Pulmonary artery endothelial cell (primary cell): ENCODE results near the gene ZFHX2. TPM values are rescaled to one million over a fixed set of nuclear protein-coding genes. Genes with fewer than 3 reads are reported as not detected.
"Not testable (repeated sequence)": the region's sequence is repeated elsewhere in the genome, so short reads cannot be mapped to it uniquely, and the experiment has no call there.

ENCODE experiments used
- DNase-seq: peaks from one replicate; pipeline ENCODE4 v3.0.0-alpha.2; 2011; ENCODE audit warnings: low read depth, low spot score
- total RNA-seq: library from RNA; depleted of rRNA; stranded (reverse); fragments of >200 nt; gene quantifications from 2 replicates; pipeline ENCODE4 v1.2.3, GENCODE V29; 2014

ZFHX2 gene
- 0.26 and 0.49 TPM in 2 replicates for total RNA-seq

DNA sequence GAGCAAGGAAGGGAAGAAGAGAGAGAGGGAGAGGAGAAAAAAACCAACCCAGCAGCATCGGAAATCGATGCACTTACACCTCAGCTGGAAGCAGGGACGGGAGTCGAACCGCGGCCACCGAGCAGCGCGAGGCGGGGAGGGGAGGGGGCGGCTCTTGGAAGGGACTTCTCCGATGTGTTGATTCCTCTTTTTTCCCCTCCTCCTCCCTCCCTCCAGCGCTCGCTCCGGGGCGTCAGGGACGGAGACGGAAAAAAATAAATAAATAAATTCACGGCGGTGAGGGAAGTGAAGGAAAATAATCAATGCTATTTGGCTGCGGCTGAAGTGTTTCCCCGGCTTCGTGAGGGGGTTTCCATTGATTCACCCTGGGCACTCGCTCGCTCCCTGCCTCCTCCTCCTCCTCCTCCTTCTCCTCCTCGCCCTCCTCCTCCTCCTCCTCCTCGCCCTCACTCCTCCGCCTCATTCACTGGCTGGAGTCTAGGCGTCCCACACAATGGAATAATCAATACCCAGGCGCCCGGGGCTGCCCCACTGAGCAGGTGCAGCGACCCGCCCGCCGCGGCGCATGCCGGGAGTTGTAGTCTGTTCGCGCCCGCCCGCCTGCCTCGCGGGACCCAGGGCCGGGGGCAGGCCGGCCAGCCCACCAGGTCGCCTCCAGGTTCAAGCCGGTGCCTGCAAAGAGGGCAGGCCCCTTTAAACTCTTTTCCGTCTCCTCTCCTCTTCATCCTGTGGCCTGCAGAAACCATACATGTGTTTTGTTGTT is at the start of gene ZFHX2:
ZFHX2 (minus strand) TSS at position 500 of the 763 bp plus-strand sequence. CDS start 16,440 bp downstream, outside the sequence.
- peak; percentile 30 for DNase-seq

- DNase-seq: no peak
Observed at GRCh38 chr14:23600806-23601205, 49.2 kb upstream of the ZFHX2 start.

GRCh38 chr14:23600322-23600707 is 48.8 kb upstream of the ZFHX2 start:
- no peak for DNase-seq

DNA sequence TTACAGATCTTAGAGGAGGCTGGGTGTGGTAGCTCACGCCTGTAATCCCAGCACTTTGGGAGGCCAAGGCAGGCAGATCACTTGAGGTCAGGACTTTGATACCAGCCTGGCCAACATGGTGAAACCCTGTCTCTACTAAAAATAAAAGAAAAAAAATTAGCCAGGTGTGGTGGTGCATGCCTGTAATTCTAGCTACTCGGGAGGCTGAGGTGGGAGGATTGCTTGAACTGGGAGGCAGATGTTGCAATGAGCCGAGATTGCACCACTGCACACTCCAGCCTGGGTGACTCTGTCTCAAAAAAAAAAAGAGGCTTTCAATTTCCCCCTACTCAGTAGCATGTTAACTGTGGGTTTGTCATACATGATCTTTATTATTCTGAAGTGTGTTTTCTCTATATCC is 42.6 kb upstream of the ZFHX2 start:
- not testable (repeated sequence) for DNase-seq

- no peak for DNase-seq
Observed at GRCh38 chr14:23590198-23590597, 38.6 kb upstream of the ZFHX2 start.

DNA sequence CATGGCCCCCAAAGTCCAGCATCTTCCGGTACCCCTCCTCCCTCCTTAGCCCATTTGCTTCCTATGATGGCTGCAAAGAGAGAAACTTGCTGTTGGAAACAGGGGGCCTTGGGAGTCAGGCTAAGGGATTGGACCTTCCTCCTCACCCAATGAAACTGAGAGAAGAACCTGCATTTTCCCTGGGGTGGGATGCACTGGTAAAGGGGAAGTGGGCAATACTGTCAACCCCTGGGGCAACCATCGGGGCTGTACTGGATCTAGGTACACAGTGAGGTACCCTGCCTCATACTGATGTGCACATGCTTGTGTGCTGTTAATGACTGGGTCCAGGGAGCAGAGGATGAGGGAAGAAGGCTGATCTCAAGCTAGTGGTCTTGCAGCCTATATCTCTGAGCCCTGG is 38.0 kb upstream of the ZFHX2 start:
- no peak for DNase-seq

- DNase-seq: peak; percentile 54
Observed at GRCh38 chr14:23588884-23589598, 37.5 kb upstream of the ZFHX2 start.

GRCh38 chr14:23584527-23585203 is 33.1 kb upstream of the ZFHX2 start:
- not testable (repeated sequence) for DNase-seq

DNA sequence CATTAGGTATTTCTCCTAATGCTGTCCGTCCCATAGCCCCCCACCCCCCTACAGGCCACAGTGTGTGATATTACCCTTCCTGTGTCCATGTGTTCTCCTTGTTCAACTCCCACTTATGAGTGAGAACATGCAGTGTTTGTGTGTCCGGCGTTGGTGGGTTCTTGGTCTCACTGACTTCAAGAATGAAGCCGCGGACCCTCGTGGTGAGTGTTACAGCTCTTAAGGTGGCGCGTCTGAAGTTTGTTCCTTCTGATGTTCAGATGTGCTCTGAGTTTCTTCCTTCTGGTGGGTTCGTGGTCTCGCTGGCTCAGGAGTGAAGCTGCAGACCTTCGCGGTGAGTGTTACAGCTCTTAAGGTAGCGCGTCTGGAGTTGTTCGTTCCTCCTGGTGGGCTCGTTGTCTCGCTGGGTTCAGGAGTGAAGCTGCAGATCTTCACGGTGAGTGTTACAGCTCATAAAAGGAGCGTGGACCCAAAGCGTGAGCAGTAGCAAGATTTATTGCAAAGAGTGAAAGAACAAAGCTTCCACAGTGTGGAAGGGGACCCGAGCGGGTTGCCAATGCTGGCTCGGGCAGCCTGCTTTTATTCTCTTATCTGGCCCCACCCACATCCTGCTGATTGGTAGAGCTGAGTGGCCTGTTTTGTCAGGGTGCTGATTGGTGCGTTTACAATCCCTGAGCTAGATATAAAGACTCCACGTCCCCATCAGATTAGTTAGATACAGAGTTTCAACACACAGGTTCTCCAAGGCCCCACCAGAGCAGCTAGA is 32.4 kb upstream of the ZFHX2 start:
- not testable (repeated sequence) for DNase-seq

DNA sequence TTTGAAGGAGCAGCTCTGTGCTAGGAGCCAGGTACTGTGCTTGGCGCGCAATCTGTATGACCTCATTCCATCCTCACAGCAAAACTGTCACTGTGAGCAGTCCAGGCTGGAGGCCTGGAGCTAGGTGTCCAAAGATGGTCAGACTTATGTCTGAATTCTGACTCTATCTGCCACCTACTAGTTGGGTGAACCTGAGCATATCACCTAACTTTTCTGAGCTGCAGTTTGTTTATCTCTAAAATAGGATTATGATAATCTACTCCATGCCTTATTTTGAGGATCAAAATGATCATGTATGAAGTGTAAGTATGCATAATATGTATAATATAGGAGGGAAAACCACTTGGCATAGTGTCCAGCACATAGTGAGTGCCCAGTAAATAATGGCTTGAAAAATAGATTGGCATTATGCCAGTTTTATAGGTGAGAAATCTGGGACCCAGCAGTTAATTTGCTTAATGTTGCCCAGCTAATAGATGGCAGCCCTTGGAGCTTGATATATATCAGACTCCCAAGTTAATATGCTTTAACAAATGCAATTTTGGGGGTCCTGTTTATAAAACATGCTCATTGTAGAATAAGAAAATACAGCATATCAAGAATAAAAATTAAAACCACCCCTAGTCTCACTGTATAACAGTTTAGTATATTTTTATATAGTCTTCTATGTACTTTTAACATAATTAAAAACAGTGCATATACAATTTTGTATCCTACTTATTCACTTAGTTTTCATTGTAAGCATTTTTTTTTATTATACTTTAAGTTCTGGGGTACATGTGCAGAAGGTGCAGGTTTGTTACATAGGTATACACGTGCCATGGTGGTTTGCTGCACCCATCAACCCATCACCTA is 31.6 kb upstream of the ZFHX2 start:
- no peak for DNase-seq

- no peak for DNase-seq
Observed at GRCh38 chr14:23580948-23581281, 29.4 kb upstream of the ZFHX2 start.

DNA sequence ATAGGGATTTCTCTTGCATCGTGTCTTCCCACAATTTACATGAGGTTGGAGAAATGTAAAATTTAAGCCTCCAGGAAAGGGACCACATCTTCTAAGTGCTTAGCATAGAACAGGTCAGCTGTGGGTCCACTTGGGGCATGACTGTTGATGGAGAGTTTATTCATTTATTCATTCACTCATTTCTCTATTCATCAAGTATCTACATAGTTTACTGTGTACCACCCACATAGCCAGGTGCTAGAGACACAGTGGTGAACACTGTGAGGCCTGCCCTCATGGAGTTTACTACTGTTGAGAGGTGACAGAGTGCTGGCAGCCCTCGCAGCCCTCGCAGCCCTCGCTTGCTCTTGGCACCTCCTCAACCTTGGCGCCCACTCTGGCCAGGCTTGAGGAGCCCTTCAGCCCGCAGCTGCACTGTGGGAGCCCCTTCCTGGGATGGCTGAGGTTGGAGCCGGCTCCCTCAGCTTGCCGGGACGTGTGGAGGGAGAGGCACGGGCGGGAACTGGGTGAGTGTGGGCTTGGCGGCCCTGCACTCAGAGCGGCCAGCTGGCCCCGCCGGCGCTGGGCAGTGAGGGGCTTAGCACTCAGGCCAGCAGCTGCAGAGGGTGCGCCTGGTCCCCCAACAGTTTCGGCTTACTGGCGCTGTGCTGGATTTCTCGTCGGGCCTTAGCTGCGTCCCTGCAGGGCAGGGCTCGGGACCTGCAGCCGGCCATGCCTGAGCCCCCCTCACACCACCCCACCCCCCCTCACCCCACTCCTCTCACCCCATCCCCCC is 28.8 kb upstream of the ZFHX2 start:
- DNase-seq: no peak

GRCh38 chr14:23579739-23580138 is 28.2 kb upstream of the ZFHX2 start:
- DNase-seq: no peak

DNA sequence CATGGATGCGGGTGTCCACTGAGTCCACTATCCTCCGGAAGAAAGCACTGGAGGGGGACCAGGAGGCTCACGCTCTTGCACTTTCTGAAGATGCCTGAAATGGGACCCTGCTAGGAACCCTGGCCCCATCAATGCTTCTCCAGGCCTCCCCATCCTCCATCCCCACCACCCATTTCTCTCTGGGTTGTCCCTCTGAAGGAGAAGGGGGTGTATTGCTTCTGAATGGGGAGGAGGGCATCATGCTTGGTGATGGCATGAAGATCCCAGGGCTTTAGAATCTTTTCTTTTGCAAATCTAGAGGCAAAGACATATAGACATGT is 27.7 kb upstream of the ZFHX2 start:
- no peak for DNase-seq

DNA sequence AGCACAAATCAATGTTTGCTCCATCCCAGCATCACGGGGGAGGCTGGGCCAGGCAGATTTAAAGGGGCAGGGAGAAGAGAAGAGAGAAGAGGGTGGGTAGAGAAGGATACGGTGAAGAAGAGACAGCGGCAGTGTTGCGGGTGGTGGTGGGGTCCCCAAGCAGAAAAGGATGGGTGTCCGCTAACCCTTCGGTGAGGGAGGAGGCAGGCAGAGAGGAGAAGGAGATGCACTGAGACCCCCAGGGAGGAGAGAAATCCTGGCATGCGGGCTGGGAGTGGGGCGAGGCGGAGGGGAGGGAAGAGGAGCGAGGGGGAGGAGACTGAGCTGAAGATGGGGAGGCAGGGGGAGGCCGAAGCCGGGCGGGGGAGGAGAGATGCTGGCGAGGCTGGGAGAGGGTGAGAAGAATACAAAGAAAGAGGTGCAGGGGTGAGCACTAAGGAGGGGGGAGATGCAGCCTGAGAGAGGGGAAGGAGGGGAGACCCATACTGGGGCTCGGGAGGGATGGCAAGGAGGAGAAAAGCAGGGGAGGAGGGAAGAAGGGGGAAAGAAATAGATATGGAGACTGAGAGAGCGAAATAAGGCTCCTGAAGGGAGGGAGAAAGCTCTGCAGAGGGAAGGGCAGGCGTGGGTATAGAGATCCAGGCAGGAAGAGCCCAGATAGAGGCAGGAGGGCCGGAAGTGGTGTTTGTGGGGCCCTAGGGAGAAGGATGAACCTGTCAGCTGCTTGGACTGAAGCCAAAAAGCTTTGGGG is 27.2 kb upstream of the ZFHX2 start, which contains the start of gene JPH4:
JPH4 (minus strand) TSS at position 231 of the 751 bp plus-strand sequence. CDS start 1,337 bp downstream, outside the sequence.
- no peak for DNase-seq

DNA sequence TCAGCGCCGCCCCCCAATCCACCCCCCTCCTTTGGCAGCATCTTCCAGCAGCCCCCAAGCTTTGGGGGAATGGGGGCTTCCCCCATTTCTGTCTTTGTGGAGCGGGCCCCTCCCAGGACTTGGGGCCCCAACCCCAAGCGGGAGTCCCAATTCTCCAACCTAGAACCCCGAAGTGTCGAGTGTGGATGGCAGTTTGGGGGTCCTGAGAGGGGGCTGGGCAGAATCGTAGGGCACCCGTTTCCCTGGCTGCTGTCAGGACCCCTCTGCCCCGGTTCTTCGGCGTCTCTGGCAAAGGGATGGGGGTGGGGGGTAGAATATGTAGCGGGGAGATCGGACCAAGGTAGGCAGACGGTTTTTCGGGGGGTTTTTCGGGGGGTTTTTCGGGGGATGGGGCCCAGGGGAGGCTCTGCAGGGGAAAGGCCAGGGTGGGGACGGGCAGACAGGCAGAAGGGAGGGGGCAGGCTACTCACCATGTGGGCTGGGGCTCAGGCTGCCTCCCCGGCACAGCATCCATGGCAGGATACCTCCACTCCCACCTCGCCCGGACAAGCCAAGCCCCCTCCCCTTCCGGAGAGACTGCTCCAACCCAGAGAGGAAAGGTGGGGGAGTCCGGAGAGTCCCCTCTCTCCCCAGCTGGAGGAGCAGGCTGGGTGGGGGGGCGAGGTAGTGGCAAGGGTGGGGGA is 26.3 kb upstream of the ZFHX2 start:
- DNase-seq: no peak

DNA sequence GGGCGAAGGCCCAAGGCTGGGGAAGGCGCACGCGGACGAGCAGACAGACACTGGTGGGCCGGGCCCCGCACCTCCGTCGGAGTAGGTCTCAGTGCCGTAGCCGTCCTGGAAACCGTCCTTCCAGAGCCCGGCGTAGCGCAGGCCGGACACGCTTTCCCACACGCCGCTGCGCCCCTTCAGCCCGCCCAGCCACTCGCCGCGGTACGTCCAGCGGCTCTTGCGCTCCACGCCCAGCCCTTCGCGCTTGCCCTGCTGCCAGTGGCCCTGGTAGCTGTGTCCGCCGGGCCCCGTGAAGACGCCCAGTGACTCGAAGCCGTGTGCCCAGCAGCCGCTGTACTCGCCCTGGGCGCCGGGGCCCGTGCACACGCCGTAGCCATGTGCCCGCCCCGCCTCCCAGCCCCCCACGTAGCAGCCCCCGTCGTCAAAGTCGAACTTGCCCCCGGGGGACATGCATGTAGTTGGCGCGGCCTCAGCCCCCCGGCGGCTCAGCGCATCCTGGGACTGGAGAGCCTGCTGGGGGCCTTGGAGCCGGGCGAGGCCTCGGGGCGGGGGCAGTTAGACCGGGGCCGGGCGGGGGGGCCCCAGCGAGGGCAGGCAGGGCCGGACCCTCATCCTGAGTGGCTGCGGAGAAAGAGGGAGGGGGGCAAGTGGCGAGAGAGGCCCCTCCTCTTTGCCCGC is 25.6 kb upstream of the ZFHX2 start:
- DNase-seq: no peak

DNA sequence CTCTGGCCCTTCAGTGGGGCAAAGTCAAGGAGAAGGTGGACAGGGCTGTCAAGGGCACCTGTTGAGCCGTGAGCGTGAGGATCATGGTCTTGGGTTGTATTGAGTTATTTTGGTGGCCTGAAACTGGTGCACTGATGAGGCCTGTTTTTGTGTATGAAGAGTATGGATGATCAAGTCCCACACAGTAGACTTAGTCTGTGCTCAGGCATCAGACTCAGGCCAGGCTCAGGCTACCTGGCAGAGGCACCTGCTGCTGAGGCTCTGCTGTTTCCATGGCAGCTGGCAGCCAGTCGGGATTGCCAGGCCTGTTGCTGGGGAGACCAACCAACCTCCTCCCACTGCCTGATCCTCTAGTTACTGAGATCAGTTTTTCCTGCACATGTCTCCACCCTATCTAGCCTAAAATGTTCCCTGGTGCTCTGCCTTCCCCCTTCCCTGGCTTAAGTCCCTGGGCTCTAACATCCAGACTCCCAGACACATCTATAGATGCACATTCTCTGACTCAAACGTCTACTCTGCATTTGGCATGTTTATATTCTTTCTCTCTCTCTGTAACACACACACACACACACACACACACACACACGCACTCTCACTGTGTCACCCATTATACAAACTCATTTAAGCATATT is 21.9 kb upstream of the ZFHX2 start:
- no peak for DNase-seq
